NCI-H748 treated with DMSO at 0.1 percent for 48 hours (cell line): ENCODE measurements around the gene GNG4.
"Not testable (repeated sequence)": the region's sequence is repeated elsewhere in the genome, so short reads cannot be mapped to it uniquely, and the experiment has no call there.

Experiments
- DNase-seq: peaks from one replicate; lab custom pipeline; 2025; lab: John Stamatoyannopoulos, UW

GNG4 gene

GRCh38 chr1:235625831-235626230 lies 23.8 kb downstream of the GNG4 start:
- DNase-seq, result no peak

DNA sequence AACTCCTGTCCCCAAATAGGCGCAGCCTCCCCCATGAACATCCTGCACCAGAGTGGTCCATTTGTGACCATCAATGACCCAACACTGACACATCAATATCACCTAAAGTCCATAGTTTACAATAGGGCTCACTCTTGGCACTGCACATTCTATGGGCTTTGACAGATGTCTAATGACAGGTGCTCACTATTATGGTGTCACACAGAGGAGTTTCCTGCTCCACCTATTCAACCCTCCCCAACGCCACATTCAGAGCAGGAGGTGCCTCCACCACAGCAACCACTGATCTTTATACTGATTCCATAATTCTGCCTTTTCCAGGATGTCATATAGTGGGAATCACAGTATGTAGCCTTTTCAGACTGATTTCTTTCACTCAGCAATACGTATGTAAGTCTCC lies 24.2 kb downstream of the GNG4 start:
- DNase-seq, result no peak

GRCh38 chr1:235624721-235625333 lies 24.8 kb downstream of the GNG4 start:
- no peak for DNase-seq

DNA sequence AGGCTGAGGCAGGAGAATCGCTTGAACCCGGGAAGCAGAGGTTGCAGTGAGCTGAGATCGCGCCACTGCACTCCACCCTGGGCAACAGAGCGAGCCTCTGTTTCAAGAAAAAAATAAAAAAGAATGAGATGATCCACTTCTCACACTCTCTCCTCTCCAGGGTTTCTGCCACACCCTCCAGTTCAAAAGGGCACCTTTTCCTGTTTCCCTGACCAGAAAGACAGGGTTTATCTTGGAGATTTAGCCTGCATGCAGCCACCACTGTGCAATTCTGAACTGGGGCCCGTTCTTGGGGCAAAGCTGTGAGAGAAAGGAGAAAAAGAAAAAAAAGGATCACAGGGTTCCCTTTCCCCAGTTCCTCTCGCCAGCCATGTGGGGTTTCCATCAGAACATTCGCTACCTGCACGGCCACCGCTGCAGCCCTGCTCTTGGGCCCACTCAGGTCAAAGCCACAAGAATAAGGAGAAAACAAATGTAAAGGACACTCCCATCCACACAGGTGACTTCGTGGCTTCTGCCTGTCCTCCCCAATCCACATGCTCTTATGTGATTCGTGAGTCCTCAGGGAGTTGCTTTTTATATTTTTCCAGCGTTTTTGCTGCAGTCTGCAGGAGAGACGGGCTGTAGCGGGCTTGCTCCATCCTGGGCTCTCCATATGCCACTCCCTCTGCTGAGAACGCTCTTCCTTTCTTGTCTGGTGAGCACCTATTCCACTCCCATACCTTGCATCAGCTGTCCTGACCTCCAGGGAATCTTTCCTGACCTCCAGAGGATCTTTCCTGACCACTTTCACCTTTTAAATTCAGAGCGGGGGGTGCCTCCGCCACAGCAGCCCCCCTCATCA lies 26.4 kb downstream of the GNG4 start:
- DNase-seq, result no peak

GRCh38 chr1:235619149-235619548 lies 30.4 kb downstream of the GNG4 start:
- DNase-seq, result not testable (repeated sequence)

GRCh38 chr1:235617808-235618207 lies 31.8 kb downstream of the GNG4 start:
- DNase-seq, result no peak

DNA sequence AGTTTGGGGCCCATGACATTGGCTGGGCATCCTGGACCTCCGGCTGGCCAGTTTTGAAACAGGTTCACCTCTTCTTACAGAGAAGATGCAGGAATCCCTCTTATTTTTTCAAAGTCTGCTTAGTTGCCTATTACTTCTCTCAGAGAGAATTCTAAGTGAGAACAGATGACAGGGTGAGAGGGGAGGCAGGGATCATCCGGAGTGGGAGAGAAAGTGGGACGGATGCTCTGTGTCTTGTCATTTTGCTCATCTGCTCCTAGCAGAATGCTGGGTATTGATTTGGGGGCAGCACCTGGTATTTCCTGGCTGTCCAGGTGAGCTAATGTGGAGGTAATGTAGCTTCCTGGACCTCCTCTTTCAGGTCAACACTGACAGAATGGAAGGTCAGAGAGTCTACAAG lies 32.4 kb downstream of the GNG4 start:
- DNase-seq, result no peak

- DNase-seq, result no peak
These were observed 35.1 kb downstream of the GNG4 start for GRCh38 chr1:235614442-235614954.

DNA sequence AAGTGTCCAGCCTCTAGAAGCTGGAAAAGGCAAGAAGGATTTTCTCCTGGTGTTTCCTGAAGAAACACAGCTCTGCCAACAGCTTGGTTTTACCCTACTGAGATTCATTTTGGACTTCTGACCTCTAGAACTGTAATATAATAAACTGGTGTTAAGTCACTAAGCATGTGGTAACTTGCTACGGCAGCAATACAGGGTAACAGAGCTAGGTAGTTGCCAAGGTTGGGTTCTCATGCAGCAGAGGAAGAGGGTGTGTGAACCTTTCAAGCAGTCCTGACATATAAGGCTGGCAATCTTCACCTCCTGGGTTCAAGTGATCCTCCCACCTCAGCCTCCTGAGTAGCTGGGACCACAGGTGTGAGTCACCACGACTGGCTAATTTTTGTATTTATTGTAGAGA lies 36.0 kb downstream of the GNG4 start:
- DNase-seq, result no peak

GRCh38 chr1:235612761-235613160 lies 36.8 kb downstream of the GNG4 start:
- DNase-seq, result no peak

GRCh38 chr1:235610157-235610556 lies 39.4 kb downstream of the GNG4 start:
- DNase-seq, result no peak

- DNase-seq, result no peak
These were observed 41.3 kb downstream of the GNG4 start for GRCh38 chr1:235608278-235608677.

DNA sequence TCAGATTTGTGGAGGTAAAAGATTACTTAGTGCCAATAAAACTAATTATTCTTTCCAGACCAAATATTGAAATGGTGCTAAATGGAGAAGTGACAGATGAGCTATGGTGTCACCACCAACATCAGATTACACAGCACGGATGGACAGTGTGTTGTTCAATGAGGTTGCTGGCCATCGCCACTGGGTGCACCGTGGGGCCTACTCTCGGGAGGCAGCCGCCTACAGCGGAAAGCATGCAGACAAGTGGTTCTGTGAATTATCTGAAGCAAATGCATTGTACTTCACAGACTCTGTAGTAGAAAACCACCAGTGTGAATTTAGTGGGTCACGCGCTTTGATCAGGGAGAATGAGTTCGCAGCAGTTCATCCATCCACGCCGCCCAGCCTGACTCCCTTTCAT lies 42.3 kb downstream of the GNG4 start:
- DNase-seq, result no peak

GRCh38 chr1:235601104-235601503 lies 48.5 kb downstream of the GNG4 start:
- DNase-seq, result no peak

- DNase-seq, result no peak
These were observed 50.0 kb downstream of the GNG4 start for GRCh38 chr1:235599536-235599935.

DNA sequence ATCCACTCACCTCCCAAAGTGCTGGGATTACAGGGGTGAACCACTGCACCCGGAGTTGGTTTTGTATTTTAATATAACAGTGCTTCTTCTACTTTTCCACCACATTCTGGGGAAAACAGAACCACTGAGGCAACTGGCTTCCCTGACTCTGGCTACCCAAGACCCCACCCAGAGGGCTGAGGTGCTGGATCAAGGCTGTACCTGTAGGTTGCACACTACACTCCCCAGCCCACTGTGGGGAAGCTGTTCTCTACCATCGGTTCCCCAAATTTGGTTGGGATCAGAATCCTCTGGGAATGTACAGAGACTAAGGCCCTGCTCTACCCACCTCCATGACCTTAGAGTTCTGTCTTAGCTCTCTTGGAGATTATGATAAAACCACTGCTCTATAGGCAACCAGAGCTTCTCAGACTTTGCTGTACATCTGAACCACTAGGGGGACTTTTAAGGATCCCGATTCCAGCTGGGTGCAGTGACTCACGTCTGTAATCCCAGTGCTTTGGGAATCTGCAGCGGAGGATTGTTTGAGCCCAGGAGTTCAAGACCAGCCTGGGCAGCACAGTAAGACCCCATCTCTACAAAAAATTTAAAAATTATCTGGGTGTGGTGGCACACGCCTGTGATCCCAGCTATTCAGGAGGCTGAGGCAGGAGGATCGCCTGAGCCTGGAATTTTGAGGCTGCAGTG lies 51.6 kb downstream of the GNG4 start:
- DNase-seq, result no peak

DNA sequence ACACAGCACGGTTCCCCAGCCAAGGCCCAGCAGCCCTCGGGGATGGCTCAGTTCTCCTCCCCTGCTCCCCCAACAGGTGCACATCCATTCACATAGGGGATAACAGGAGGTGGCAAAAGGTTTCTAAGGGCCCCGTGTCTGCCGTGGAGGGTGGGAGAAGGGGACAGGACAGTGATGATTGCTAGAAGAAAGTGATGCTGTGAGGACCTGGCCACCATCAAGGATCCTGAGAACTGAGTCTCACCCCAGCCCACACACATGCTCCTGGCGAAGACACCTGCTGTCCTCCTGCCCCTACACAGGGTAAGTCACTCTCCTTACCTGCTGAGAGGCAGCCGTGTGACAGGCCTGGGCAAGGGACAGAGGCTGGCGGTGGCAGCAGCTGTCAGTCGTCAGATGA lies 54.5 kb downstream of the GNG4 start:
- no peak for DNase-seq

DNA sequence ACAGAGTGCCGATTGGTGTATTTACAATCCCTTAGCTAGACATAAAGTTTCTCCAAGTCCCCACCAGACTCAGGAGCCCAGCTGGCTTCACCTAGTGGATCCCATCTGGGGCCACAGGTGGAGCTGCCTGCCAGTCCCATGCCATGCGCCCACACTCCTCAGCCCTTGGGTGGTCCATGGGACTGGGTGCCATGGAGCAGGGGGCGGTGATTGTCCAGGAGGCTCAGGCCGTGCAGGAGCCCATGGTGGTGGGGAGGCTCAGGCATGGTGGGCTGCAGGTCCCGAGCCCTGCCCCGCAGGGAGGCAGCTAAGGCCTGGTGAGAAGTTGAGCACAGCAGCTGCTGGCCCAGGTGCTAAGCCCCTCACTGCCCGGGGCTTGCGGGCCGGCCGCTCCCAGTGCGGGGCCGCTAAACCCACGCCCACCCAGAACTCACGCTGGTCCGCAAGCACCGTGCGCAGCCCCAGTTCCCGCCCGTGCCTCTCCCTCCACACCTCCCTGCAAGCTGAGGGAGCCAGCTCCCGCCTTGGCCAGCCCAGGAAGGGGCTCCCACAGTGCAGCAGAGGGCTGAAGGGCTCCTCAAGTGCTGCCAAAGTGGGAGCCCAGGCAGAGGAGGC lies 55.2 kb downstream of the GNG4 start:
- not testable (repeated sequence) for DNase-seq

DNA sequence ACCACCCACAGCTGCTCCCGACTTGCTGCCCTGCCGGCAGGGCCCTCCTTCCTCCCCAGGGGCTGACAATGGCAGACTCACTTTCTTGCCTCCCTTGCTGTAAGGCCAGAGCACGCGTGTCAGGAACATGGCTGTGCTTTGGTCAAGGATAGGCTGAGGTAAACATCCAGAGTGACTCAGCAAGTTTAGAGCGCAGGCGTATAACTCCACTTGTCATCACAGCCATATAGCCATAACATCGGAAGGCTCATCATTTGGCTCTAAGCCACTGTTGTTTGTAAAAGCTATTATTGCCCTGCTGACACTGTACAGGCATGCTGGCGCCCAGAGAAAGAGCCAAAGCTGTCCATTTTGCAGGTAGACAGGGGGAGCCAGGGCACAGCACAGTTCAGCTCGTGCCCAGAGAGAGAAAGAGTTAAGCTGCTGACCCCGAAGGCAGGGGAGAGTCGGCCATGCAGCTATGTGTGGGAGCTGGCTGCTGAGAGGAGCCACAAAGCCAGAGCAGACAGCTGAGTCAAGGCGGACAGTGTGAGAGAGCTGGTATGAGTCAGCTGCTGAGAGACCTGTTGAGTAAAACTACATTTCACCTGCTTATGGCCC lies 60.6 kb downstream of the GNG4 start:
- DNase-seq, result no peak

DNA sequence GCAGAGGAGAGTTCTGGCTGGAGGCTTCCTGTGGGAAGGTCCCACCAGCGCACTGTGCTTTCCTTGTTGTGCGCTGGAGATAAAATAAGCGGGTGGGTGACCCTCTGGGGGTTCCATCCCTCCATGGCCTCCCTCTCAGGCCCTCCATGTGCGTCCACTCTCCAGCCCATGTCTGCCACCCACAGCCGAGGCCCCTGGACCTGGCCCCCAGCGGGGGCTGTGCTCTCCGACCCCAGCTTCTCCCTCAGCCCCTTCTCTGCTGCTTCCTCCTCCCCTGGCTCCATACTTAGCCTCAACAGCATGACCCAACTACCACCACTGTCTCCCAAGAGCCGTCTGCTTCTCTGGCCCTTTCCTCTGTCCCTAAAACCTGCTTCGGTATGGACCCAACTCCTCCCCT lies 61.4 kb downstream of the GNG4 start:
- no peak for DNase-seq

DNA sequence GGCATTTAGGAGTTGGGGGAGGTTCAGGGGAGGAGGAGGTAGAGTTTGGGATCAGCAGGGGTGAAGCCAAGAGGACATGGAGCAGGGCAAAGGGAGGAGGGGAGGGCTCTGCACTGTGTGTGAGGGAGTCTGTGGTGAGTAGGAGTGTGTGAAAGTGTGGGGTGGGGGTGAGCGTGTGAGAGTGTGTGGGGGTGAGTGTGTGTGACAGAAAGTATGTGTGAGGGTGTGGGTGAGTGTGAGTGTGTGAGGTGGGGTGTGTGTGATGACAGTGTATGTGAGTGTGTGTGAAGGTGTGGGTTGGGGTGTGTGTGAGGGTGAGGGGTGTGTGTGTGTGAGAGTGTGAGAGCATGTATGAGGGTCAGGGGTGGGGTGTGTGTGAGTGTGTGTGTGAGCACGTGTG lies 62.6 kb downstream of the GNG4 start:
- no peak for DNase-seq

DNA sequence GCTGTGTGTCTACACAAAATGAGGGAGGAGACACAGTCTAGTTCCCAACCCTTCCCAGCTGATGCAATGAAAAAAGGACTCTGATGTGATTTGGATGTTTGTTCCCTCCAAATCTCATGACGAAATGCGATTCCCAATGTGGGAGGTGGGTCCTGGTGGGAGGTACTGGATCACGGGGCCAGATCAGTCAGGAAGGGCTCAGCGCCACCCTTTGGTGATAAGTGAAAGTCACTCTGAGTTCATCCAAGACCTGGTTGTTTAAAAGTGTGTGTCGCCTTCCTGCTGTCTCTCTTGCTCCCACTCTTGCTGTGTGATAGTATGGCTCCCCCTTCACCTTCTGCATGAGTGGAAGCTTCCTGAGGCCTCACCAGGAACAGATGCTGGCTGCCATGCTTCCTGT lies 63.2 kb downstream of the GNG4 start:
- no peak for DNase-seq
